SHP77 treated with DMSO at 0.1 percent for 48 hours (cell line): ENCODE results near the gene SPDYE1.

Source experiments
- DNase-seq: peaks from one replicate; lab custom pipeline; 2025; lab: John Stamatoyannopoulos, UW

Gene SPDYE1

DNA sequence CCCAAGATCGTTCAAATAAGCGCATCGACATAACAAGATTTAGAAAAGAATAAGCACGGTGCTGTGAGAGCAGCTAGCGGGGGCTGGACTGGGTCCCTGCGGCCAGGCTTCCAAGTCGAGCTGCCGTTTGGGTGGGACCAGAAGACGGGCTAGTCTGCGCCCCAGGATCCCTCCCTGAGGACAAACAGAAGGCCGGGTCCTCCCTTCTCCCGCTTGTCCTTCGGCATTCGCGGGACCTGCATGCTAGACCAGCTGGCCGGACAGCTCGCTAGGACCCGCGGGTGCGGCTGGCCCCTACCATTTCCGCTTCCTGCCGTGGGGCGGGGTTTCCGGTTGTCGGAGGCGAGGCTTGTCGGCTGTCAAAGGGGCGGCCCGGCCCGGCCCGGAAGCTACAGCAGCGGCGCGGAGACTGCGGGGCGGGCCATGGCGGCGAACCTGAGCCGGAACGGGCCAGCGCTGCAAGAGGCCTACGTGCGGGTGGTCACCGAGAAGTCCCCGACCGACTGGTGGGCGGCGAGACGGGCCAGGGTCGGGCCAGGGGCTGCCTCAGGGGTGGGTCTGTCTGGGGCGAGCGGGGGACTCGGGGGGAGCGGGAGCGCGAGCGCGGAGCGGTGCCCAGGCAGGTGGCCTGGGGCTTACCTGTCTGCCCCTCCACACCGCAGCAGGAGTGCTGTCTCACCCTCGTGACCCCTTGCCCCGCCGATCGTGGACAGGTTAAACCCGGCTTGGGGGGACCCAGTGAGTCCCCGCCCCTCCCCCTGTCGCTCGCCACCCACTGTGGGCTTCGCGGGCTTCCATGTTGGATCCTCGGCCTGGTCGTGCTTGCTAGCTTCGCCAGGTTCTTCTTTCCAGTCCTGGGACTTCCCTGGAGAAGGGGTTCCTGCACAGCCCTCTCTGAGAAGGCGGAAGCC lies 46.9 kb downstream of the SPDYE1 start, which contains the start of gene DBNL:
Gene DBNL (plus strand): TSS at position 388 of the 911 bp plus-strand sequence. CDS start 36 bp downstream, at position 424.
- peak; percentile 85 for DNase-seq

DNA sequence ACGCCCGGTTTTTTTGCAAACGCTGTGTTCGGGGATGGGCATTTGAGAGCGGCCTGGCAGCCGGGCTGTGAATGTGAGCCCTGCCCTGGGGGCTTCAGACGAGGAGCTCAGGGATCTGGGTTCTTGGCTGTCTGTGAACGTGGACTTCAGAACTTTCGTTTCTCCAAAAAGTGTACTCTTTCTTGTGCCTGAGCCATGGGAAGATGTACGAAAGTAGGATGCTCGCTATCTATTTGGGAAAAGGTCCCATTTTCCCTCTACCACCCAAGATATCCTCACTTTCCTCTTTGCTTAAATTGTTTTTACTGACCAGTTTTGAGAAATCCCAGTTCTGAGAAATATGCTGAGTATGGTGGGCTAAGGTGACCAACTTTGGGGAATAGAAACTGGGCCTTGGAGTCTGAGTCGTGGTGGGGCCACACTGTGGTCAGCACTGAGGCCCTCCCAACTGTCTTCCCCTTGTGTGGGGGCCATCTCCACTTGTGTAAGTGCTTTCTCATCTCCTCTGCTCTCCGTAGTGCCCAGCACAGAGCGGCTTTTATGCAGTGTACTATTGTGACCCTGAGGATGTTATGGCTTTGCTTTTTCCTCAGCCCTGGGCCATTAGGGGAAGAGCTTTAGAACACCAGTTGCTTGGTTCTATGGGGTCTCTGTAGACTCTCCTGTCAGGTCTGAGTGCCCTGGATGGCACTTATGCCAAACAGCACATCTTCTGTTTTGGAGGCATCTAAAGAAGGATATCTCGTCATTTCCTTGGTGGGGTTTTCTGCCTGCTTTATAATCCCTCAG lies 47.7 kb downstream of the SPDYE1 start:
- no peak for DNase-seq

DNA sequence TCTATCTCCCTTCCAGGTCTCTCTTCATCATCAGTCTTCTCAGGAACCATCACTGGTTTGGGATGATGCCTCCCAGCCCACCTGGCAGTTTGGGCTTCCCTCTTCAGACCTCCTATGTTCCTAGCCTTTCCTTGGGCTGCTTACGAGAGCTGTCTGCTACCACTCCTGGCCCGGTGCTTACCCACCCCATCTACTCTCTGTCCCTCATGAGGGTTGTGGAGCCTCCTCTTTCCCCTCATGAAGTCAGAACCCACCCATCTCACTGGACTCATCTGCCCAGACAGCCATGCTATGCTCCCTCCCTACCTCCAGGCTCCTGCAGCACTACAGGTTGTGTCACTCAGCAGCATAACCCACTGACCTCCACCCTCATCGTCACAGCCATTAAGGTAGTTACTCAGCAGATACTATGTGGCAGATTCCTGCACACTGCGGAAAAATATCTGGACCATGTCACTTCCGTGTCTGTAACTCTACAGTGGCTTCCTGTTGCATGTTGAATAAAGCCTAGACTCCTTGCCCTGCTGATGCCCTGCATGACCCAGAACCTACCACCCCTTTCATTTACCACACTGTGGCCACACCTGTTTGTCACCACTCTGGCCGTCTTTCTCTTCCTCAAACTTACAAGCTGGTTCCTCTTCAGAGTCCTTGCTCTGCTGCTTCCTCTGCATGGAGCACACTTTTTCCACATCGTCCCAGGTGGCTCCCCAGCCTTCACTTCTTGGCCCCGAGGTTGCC lies 48.8 kb downstream of the SPDYE1 start:
- DNase-seq, result no peak

DNA sequence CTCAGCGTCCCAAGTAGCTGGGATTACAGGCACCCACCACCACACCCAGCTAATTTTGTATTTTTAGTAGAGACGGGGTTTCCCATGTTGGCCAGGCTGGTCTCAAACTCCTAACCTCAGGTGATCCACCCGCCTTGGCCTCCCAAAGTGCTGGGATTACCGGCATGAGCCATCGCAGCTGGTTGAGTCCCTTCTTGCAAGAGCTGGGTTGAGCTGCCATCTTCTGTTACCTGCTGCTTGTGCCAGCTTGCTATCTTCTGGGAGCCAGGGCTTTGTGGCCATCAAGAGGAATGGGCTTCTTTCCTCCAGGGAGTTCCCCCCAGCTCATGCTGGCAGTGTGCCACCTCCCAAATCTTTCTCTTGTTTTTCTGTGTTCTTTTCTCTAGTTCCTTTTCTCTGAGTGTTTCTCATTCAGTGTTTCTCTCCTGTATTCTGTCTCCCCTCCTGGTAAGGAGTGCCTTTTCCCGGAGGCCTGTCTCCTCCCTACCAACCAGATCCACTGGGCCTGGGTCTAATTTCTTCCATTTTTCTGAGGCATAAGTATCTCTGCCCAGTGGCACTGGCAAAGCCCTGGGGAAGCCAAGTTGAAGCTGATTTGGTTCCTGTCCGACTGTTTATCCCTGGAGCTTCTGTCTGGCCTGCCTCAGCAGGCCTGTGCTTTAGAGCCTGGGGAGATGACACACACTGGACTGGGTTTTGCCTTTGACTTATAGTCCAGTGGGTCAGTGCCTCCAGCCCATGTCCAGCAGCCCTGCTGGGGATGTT lies 50.5 kb downstream of the SPDYE1 start:
- no peak for DNase-seq

DNA sequence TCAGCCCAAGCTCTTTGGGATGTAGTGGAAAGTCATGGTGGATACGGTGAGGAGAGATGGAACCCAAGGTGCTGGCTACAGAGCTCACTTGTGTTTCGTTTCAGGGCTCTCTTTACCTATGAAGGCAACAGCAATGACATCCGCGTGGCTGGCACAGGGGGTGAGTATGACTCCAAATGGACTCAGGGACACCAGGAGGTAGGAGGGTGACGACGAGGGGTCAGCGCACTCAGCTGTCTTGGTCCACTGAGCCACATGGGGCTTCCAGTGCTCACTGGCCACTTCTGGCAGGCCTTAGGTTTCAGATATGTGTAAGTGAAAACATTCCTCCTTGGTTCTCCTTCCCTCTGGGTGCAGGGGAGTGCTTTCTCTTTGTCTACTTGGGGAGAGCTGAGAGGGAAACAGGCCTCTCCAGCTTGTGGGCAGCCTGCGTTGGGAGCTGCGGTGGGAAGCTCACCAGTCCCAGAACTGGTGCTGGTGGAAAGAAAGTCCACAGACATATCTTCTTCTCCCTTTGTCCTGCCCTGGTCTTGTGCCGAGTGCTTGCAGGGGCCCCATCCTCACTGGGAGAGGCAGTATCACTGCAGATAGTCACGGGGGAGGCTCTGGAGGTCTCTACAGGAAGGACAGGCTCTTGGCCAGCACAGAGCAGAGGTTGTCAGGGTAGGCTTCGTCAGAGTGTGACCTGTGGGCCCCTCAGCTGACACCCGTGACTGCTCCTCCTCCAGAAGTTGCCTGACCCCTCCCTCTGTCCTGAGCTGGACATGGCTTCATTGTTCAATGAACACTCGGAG lies 52.6 kb downstream of the SPDYE1 start:
- no peak for DNase-seq

DNA sequence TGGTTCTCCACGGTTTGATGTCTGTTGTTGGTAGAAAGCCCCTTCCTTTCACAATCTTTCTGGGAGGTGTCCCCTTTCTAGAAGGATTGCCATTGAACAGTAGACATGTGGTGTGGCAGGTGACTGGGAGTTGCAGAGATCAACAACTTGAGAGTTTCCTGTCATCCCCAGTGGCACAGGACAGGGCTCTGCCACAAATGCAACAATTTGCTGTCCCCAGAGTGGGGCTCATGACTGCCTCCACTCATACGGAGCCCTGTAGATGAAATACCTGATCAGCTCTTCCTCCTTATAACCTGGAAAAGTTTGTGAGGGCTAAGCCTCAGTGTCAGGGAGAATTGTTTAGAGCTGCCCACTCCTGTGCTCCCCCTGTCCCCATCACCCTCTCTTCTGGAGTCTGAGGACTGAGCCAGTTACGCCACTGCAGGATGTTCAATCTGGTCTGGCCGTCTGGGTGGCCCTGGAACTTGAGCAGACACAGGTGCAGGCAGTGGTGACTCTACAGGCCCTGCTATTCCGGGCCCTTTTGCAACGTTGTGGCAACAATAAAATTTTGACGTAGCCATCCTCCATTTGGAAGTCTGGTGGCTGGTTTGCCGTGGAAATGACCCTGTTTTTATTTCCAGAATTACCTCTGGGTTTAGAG lies 53.3 kb downstream of the SPDYE1 start:
- no peak for DNase-seq

DNA sequence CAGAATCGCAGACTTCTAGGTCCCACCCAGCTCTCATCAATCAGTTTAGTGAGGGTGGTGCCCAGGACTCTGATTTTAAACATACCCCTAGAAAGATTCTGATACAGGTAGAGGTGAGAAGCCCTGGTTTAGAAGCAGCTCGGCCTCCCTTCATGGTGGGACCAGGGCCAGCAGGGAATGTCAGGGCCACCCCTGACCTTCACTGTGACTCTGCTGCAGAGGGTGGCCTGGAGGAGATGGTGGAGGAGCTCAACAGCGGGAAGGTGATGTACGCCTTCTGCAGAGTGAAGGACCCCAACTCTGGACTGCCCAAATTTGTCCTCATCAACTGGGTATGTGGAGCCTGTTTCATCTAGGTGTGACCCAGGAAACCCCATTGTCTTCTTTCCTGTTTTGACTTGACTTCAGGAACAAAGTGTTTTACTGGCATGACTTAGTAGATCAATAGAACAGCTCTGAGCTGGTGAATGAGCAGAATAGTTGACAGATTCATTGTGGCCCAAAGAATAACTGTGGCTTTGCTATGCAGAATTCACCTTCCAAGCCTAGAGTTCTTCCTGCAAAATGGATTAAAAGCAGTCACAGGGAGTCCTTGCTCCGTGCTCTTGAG lies 54.0 kb downstream of the SPDYE1 start:
- DNase-seq, result no peak

DNA sequence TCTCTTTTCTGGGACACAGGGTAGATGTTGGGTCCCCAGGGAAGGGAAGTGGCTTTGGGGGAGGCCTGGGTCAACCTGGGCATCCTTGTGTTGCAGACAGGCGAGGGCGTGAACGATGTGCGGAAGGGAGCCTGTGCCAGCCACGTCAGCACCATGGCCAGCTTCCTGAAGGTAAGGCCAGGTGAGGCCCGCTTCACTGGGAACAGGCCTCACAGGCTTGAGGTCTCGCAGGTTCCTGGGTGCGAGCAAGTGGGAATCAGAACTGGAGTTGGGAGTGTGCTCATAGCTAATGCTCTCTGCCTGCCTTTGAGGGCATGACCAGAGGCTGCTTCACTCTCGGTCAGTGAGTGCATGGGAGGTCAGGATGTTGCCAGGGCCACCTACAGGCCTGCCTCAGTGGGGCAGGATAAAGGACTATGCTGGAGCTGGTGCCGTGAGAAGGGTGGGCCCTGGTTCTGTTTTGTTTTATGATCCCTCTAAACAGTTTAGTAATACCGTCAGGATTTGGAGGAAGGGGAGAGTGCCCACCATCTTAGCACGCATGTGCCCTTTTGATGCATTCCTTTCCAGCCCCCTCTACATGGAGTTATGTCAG lies 55.2 kb downstream of the SPDYE1 start:
- DNase-seq, result no peak

DNA sequence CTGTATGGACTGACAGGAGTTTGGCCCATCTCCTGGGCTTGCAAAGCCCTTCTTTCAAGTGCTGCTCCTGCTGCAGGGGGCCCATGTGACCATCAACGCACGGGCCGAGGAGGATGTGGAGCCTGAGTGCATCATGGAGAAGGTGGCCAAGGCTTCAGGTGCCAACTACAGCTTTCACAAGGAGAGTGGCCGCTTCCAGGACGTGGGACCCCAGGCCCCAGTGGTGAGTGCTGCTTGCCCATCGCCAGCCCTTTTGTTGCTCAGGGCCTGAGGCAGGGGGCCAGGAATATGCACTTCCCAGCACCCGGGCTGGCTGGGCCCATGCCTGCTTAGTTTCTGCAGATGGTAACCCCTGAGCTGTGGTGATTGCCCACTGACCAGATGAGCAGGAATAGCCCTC lies 59.0 kb downstream of the SPDYE1 start:
- DNase-seq, result no peak

DNA sequence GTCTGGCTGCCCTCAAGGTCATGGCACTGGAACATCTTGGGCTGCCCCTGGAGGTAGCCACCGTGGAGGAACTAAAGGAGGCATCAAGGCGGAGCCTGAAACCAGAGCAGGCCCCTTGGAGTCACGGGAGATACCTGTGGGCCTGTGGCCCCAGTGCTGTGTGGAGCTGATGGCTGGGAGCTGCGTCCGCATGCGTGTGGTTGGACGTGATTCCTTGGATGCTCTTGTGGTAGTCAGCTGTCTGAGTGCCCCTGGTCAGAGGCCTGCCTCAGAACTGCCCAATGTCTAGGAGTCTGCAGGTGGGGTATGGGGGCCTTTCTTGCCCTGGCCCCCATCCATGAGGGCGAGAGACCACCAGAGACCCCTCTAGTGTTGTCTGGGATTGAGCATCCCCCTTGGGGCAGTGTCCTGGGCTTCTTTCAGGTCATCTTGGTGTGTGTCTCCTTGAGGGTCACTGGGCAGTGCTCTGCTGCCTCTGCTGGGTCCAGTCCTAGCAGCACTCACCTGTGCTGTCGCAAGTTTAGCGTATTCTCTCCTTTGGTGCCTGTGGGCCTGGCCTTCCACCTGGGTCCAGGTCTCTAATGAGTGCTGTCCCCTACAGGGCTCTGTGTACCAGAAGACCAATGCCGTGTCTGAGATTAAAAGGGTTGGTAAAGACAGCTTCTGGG lies 59.6 kb downstream of the SPDYE1 start:
- no peak for DNase-seq

DNA sequence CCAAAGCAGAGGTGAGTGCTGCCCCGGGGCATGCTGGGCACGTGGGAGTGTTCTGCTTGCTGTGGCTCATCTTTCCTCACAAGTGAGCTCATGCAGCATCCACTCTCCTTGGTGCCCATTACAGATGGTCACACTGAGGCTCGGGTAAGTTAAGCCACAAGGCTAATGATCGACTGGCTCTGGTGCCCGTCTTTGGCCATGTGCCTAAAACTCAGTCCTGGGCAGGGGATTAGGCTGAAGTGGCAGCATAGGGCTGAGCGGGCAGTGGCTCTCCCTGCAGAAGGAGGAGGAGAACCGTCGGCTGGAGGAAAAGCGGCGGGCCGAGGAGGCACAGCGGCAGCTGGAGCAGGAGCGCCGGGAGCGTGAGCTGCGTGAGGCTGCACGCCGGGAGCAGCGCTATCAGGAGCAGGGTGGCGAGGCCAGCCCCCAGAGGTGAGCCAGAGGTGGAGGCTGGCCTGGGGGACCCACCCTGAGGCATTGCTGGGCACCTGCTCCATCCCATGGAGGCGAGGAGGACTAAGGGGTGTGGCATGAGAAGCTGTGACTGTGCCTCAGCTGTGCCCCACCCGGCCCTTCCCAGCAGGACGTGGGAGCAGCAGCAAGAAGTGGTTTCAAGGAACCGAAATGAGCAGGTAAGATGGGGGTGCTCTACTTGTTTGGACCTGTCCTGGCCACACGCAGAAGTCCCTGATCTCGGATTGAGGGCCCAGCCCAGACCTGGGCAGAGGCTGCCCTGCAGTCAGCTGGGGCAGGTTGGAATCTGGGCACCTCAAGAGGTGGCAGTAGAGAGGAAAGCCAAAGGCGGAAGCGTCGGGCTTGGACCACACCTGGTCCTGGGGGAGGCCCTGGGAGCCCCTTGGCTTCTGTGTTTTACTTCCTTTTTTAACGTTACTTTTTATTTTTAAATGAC lies 60.4 kb downstream of the SPDYE1 start:
- DNase-seq, result no peak

DNA sequence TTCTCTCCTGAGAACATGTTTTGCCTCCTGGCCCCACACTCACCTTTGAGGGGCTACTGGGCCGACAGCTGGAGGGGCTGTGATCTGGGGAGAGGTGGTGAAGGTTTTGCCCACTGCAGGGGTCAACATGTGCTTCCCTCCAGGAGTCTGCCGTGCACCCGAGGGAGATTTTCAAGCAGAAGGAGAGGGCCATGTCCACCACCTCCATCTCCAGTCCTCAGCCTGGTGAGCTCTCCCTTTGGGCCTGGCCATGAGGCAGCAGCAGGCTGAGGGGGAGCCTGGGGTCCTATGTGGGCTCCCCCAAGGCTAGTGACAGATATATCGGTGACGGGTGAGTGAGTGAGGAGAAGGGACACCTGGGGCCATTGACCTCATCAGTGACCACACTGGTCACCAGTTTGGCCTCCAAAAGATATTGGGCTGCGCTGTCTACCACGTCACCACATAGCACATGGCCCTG lies 61.1 kb downstream of the SPDYE1 start:
- no peak for DNase-seq

DNA sequence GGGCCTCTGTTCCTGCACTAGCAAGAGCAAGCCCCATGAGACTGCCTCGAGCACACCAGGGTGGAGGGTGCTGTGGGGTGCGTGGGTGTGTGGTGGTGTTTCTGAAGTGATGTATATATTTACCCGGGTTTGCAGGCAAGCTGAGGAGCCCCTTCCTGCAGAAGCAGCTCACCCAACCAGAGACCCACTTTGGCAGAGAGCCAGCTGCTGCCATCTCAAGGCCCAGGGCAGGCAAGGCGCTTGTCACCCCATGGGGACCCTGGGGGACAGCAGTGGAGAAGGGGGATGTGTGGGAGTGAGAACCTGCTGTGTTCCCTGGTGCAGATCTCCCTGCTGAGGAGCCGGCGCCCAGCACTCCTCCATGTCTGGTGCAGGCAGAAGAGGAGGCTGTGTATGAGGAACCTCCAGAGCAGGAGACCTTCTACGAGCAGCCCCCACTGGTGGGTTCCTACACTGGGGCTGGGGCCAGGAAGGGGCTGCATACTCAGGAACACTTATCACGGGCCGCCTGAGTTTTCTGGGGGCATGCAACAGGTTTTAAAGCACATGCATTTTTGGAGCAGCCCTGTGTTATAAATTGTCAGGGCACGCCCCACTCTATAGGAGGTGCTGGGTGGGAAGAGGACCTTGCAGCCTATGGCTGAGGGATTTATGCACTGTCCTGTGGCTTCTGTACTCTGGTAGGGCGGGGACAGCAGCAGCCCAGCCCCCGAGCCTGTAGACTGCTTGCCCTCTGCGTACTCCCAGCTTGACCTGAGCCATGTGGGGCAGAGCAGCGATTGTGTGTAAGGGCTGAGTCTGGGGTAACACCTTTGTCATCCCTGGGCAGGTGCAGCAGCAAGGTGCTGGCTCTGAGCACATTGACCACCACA lies 61.8 kb downstream of the SPDYE1 start:
- no peak for DNase-seq
